ENCODE results near the gene SARDH. TPM values are rescaled to one million over a fixed set of nuclear protein-coding genes. Genes with fewer than 3 reads are reported as not detected.

Gene SARDH
- total RNA-seq, 1 donor from 2014 or later = 0.68 TPM

- intact Hi-C loops (cut with micrococcal nuclease) = no loop called here
- Mint-ChIP-seq H3K4me1 (peaks cover 2% of the 10 kb centered on the region), H3K27ac (no peak overlapping the region), H3K36me3 (ENCODE audit: low read depth) (no peaks in the 10 kb centered on the region), H3K27me3 (peaks cover 30% of the 10 kb centered on the region), H3K9me3 (no peaks in the 10 kb centered on the region), H3K4me3 (no peak overlapping the region)
- DNase-seq = no peak
These were observed 79.4 kb downstream of the SARDH start for GRCh38 chr9:133658442-133659431.

DNA sequence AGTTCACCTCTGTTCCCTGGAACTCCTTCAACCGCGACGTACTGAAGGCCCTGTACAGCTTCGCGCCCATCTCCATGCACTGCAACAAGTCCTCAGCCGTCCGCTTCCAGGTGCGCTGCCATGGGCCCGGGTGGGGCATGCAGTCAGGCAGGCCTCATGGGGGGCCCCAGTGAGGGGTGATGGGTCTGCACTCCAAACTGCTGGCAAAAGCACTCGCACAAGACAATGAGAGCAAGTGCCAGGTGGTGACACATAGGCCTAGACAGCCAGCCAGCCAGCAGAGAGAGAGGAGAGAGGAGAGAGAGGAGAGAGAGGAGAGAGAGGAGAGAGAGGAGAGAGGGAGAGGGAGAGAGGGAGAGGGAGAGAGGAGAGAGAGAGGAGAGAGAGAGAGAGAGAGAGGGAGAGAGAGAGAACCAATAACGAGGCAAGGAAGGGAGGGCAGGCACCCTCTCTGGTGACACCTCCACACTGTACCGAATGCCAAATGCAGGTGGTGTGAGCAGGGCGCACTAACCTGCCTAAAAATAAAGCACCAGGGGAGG is 81.0 kb downstream of the SARDH start:
- DNase-seq = no peak
- Mint-ChIP-seq H3K9me3 (no peaks in the 10 kb centered on the region), H3K27me3 (peaks cover 30% of the 10 kb centered on the region), H3K36me3 (ENCODE audit: low read depth) (no peaks in the 10 kb centered on the region), H3K27ac (no peak overlapping the region), H3K4me3 (no peak overlapping the region), H3K4me1 (peaks cover 2% of the 10 kb centered on the region)
- intact Hi-C loops (cut with micrococcal nuclease) = no loop called here

- Mint-ChIP-seq H3K36me3 (ENCODE audit: low read depth) (no peaks in the 10 kb centered on the region), H3K4me1 (peaks cover 2% of the 10 kb centered on the region), H3K4me3 (no peak overlapping the region), H3K27ac (no peak overlapping the region), H3K27me3 (peaks cover 30% of the 10 kb centered on the region), H3K9me3 (no peaks in the 10 kb centered on the region)
- DNase-seq = peak; percentile 74
- intact Hi-C loops (cut with micrococcal nuclease) = no loop called here
These were observed 81.7 kb downstream of the SARDH start for GRCh38 chr9:133656211-133657119.

- Mint-ChIP-seq H3K4me1 (peaks cover 2% of the 10 kb centered on the region), H3K36me3 (ENCODE audit: low read depth) (no peaks in the 10 kb centered on the region), H3K27ac (no peak overlapping the region), H3K27me3 (peaks cover 30% of the 10 kb centered on the region), H3K4me3 (no peak overlapping the region), H3K9me3 (no peaks in the 10 kb centered on the region)
- DNase-seq = no peak
- intact Hi-C loops (cut with micrococcal nuclease) = no loop called here
These were observed 82.5 kb downstream of the SARDH start for GRCh38 chr9:133655701-133656100.

- Mint-ChIP-seq H3K9me3 (no peaks in the 10 kb centered on the region), H3K36me3 (ENCODE audit: low read depth) (no peaks in the 10 kb centered on the region), H3K4me1 (peaks cover 2% of the 10 kb centered on the region), H3K27me3 (peaks cover 29% of the 10 kb centered on the region), H3K4me3 (no peak overlapping the region), H3K27ac (no peak overlapping the region)
- intact Hi-C loops (cut with micrococcal nuclease) = no loop called here
- no peak for DNase-seq
These were observed 83.2 kb downstream of the SARDH start for GRCh38 chr9:133654736-133655657.

DNA sequence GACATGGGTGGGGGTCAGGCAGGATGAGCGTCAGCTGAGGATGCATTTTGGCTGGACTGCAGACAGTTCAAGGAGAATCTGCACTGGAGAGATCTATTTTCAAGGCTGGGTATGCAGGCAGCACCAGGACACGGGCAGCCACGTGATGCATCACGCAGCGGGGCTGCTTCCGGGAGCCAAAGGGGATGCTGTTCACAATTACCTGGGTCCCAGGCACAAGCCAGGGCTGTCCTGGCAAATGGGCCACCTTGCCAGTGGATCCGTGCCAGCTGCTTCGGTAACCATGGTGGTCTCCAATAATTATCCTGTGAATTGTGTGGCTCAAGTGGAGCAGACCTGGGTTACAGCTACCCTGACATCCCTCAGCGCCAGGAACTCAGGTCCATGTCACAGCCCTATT is 84.5 kb downstream of the SARDH start:
- no peak for DNase-seq
- Mint-ChIP-seq H3K4me1 (no peaks in the 10 kb centered on the region), H3K4me3 (no peak overlapping the region), H3K27ac (no peak overlapping the region), H3K27me3 (peaks cover 23% of the 10 kb centered on the region), H3K36me3 (ENCODE audit: low read depth) (no peaks in the 10 kb centered on the region), H3K9me3 (no peaks in the 10 kb centered on the region)
- intact Hi-C loops (cut with micrococcal nuclease) = no loop called here

GRCh38 chr9:133650026-133650425 is 88.1 kb downstream of the SARDH start:
- H3K36me3 Mint-ChIP-seq (ENCODE audit: low read depth) = no peaks in the 10 kb centered on the region
- H3K9me3 Mint-ChIP-seq = no peaks in the 10 kb centered on the region
- no peaks in the 10 kb centered on the region for H3K4me1 Mint-ChIP-seq
- H3K27ac Mint-ChIP-seq = no peak overlapping the region
- DNase-seq = no peak
- H3K4me3 Mint-ChIP-seq = no peak overlapping the region
- H3K27me3 Mint-ChIP-seq = peaks cover 2% of the 10 kb centered on the region
- intact Hi-C loops (cut with micrococcal nuclease) = no loop called here

GRCh38 chr9:133649194-133649593 is 89.0 kb downstream of the SARDH start:
- H3K27me3 Mint-ChIP-seq = peaks cover 2% of the 10 kb centered on the region
- no peaks in the 10 kb centered on the region for H3K4me1 Mint-ChIP-seq
- no peak overlapping the region for H3K4me3 Mint-ChIP-seq
- no peaks in the 10 kb centered on the region for H3K36me3 Mint-ChIP-seq (ENCODE audit: low read depth)
- no peaks in the 10 kb centered on the region for H3K9me3 Mint-ChIP-seq
- intact Hi-C loops (cut with micrococcal nuclease) = no loop called here
- no peak overlapping the region for H3K27ac Mint-ChIP-seq
- no peak for DNase-seq

GRCh38 chr9:133647765-133648469 is 90.2 kb downstream of the SARDH start:
- intact Hi-C loops (cut with micrococcal nuclease) = no loop called here
- no peaks in the 10 kb centered on the region for H3K4me1 Mint-ChIP-seq
- no peaks in the 10 kb centered on the region for H3K36me3 Mint-ChIP-seq (ENCODE audit: low read depth)
- no peak overlapping the region for H3K27ac Mint-ChIP-seq
- H3K9me3 Mint-ChIP-seq = no peaks in the 10 kb centered on the region
- H3K4me3 Mint-ChIP-seq = no peak overlapping the region
- H3K27me3 Mint-ChIP-seq = peaks cover 2% of the 10 kb centered on the region
- DNase-seq = no peak

- Mint-ChIP-seq H3K4me1 (no peaks in the 10 kb centered on the region), H3K4me3 (no peak overlapping the region), H3K27me3 (peaks cover 2% of the 10 kb centered on the region), H3K36me3 (ENCODE audit: low read depth) (no peaks in the 10 kb centered on the region), H3K27ac (no peak overlapping the region), H3K9me3 (no peaks in the 10 kb centered on the region)
- intact Hi-C loops (cut with micrococcal nuclease) = no loop called here
- DNase-seq = no peak
These were observed 91.0 kb downstream of the SARDH start for GRCh38 chr9:133647148-133647547.

GRCh38 chr9:133645021-133645765 is 93.0 kb downstream of the SARDH start:
- no peaks in the 10 kb centered on the region for H3K9me3 Mint-ChIP-seq
- H3K27me3 Mint-ChIP-seq = peaks cover 2% of the 10 kb centered on the region
- H3K4me3 Mint-ChIP-seq = no peak overlapping the region
- H3K4me1 Mint-ChIP-seq = no peaks in the 10 kb centered on the region
- intact Hi-C loops (cut with micrococcal nuclease) = no loop called here
- no peaks in the 10 kb centered on the region for H3K36me3 Mint-ChIP-seq (ENCODE audit: low read depth)
- DNase-seq = no peak
- no peak overlapping the region for H3K27ac Mint-ChIP-seq

All from activated CD4-positive, alpha-beta T cell treated with anti-CD3 and anti-CD28 coated beads, Interleukin-2, amount 10 ng/mL, durations not matched to agents 24 days and 14 days (primary cell).